Cardiac fibroblast (primary cell): ENCODE data around the gene FRMD1.

Source experiments
- DNase-seq, 2 donors: peaks; one replicate each; pipeline versions ENCODE4 v3.0.0 to v3.0.0-alpha.2; 2010; ENCODE audit warnings: low read depth in 2 of 2
- H3K4me3 ChIP-seq, 2 donors: replicated peaks in 1 of 2; 1 replicate in 1 of 2; 2 replicates in 1 of 2; pipeline ENCODE4 v1.5.1; 2011; ENCODE audit warnings: low read depth in 2 of 2, low read length in 2 of 2, mild to moderate bottlenecking in 2 of 2, moderate library complexity in 1 of 2
- TF ChIP-seq, protein P1 (sequence below): IDR thresholded peaks from one replicate; pipeline ENCODE4 v1.5.1; 2011; ENCODE audit warnings: low read depth, mild to moderate bottlenecking, low read length, inconsistent platforms

FRMD1 gene

GRCh38 chr6:168012431-168013249, 66.4 kb downstream of the FRMD1 start:
- TF ChIP-seq, protein P1, sequence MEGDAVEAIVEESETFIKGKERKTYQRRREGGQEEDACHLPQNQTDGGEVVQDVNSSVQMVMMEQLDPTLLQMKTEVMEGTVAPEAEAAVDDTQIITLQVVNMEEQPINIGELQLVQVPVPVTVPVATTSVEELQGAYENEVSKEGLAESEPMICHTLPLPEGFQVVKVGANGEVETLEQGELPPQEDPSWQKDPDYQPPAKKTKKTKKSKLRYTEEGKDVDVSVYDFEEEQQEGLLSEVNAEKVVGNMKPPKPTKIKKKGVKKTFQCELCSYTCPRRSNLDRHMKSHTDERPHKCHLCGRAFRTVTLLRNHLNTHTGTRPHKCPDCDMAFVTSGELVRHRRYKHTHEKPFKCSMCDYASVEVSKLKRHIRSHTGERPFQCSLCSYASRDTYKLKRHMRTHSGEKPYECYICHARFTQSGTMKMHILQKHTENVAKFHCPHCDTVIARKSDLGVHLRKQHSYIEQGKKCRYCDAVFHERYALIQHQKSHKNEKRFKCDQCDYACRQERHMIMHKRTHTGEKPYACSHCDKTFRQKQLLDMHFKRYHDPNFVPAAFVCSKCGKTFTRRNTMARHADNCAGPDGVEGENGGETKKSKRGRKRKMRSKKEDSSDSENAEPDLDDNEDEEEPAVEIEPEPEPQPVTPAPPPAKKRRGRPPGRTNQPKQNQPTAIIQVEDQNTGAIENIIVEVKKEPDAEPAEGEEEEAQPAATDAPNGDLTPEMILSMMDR = no peak
- no peak overlapping the region for H3K4me3 ChIP-seq
- no peak for DNase-seq

DNA sequence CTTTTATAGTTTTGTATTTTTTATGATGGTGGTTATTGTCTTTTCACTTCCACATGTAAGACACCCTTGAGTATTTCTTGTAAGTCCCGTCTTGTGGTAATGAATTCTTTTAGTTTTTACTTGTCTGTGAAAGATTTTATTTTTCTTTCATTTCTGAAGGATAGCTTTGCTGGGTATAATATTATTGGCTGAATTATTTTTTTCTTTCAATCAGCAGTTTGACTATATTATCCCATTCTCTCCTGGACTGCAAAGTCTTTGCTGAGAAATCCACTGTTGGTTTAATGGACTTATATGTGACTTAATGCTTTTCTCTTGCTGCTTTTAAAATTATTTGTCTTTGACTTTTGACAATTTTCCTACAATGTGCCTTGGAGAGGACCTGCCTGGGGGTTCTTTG, 67.7 kb downstream of the FRMD1 start:
- H3K4me3 ChIP-seq = no peak overlapping the region
- no peak for DNase-seq
- TF ChIP-seq, protein P1 = no peak

DNA sequence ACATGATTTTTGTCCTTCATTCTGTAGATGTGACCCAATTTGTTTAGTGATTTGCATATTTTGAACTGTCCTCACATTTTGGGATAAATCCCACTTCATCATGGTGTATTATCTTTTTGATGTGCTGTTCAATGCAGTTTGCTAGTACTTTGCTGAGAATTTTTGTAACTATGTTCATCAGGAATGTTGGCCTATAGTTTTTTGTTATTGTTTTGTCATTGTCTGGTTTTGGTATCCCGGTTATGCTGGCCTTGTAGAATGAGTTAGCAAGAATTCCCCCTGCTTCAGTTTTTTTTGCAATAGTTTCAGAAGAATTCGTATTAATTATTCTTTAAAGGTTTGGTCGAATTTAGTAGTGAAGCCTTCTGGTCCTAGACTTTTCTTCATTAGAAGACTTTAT, 69.7 kb downstream of the FRMD1 start:
- DNase-seq = peak in 1 of 2 donors; percentile 78

DNA sequence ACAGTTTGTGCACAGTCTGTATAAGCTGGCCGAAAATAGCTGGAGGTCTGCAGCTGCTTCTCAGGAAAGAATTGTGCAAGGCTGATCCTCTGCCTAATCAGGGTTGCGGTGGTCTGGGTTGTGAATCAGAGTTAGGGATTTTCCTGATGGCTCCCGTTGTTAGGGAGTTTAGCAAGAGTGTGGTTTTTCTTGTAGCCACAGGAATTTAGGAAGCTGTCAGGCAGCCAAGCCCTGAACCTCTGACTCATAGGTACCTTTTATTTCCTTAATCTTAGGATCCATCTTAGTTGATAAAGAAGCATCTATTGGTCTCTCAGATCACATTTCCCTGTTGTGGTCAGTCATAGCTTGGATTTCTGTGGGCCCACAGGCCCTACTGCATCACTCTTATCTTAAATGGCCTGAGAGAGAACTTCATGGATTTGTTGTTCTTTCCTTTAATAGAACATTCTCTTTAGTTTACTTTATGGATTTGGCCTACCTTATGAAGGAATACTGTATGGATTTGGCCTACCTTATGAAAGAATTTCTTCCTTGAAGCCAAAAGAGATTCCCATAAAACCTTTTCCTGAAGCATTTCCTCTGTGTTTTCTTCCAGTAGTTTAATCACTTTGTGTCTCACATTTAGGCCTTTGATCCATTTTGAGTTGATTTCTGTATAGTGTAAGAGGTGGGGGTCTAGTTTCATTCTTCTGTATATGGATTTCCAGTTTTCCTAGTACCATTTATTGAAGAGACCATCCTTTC, 71.2 kb downstream of the FRMD1 start:
- TF ChIP-seq, protein P1 = no peak
- no peak overlapping the region for H3K4me3 ChIP-seq
- peak; percentile 98 to 100 for DNase-seq

More for the DNA sequence above, 69.7 kb downstream of the FRMD1 start:
- H3K4me3 ChIP-seq = no peak overlapping the region
- TF ChIP-seq, protein P1 = no peak

- no peak for DNase-seq
- H3K4me3 ChIP-seq = no peak overlapping the region
- TF ChIP-seq, protein P1 = no peak
Observed at GRCh38 chr6:168005796-168006195, 73.2 kb downstream of the FRMD1 start.

DNA sequence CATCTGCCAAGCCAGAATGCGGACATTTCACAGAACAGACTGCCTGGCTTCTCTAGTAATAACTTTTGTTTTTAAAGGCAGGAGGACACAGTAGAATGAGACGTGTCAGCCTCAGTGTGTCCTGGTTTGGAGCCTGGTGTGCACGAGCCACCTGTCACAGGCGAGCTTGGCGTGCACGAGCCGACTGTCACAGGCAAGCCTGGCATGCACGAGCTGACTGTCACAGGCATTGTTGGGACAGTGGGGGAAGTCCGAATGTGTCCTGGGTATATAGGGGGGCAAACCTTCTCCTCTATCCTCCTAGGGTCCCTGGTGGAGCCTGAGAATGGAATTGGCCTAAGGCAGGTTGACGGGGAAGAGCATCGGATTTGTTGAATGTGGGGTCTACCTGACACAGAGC, 74.1 kb downstream of the FRMD1 start:
- TF ChIP-seq, protein P1 = no peak
- no peak overlapping the region for H3K4me3 ChIP-seq
- no peak for DNase-seq
